22Rv1 (cell line): ENCODE measurements around the gene VGLL4.
"Not testable (repeated sequence)": the region's sequence is repeated elsewhere in the genome, so short reads cannot be mapped to it uniquely, and the experiment has no call there.

Source experiments
- H3K27ac ChIP-seq: fragments of 450-650 bp; 2 replicates; pipeline ENCODE4 v1.5.1; 2017
- ZFX ChIP-seq: fragments of 450-650 bp; IDR thresholded peaks from 2 replicates; pipeline ENCODE4 v1.6.1; 2017; ENCODE audit warnings: antibody characterized with exemption, borderline replicate concordance
- TF ChIP-seq, protein P1 (sequence below): fragments of 450-650 bp; IDR thresholded peaks from 2 replicates; pipeline ENCODE4 v1.5.1; 2017; ENCODE audit warnings: mild to moderate bottlenecking

Gene VGLL4

DNA sequence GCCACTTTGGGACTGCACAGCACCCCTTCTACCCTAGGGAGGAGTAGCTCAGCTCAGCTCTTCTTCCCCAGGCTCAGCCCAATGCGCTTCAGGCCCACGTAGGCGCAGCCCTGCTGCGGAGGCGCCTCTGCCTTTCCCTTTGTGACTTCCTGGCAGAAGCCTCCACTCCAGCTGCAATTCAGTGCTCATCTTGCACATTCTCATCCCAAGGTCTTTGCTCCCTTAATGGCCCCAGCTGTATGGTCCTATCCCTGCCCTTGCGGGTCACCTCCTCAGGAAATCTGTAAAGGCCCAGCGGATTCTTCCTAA is 109.0 kb downstream of the VGLL4 start:
- no peak for TF ChIP-seq ZFX
- TF ChIP-seq, protein P1, sequence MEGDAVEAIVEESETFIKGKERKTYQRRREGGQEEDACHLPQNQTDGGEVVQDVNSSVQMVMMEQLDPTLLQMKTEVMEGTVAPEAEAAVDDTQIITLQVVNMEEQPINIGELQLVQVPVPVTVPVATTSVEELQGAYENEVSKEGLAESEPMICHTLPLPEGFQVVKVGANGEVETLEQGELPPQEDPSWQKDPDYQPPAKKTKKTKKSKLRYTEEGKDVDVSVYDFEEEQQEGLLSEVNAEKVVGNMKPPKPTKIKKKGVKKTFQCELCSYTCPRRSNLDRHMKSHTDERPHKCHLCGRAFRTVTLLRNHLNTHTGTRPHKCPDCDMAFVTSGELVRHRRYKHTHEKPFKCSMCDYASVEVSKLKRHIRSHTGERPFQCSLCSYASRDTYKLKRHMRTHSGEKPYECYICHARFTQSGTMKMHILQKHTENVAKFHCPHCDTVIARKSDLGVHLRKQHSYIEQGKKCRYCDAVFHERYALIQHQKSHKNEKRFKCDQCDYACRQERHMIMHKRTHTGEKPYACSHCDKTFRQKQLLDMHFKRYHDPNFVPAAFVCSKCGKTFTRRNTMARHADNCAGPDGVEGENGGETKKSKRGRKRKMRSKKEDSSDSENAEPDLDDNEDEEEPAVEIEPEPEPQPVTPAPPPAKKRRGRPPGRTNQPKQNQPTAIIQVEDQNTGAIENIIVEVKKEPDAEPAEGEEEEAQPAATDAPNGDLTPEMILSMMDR = no peak
- peak overlapping the region; percentile 44; the same call in 1 of the 2 replicates for H3K27ac ChIP-seq

DNA sequence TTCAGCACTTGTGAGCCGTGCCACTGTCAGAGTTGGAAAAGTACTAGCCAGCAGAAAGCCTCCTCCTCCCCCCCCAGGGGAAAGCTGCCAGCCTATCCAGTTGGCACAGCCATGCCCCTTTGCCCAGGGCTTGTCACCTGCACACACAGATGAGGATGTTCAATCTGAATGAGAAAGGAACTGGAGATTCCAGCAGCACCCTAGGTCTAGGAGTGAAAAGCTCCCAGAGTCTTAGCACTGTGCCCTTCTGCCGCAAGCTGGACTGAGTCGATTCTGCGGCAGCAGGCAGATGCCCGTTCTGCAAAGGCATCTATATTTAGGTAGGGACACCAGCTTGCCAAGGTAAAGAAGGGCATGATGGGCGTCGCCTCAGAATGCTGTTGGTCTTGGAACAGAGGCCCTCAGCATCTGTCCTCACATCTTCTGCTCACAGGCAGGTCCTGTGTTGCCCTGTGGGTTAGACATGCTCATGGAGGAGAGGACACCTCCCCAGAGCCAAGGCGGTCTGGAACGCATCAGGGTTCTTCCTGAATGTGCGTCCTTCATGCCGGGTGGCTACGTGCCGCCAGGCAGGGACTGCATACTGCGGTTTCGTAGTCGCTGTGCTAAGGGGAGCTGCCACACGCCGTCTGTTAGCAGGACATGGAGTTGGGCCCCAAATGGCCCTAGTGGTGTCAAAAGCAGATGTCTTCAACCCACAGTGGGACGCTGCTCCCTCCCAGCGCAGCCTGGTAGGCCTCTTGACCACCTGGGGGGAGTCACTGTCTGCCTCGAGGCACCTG is 109.5 kb downstream of the VGLL4 start:
- peak overlapping the region; percentile 44 for H3K27ac ChIP-seq
- no peak for TF ChIP-seq ZFX
- TF ChIP-seq, protein P1 = no peak

DNA sequence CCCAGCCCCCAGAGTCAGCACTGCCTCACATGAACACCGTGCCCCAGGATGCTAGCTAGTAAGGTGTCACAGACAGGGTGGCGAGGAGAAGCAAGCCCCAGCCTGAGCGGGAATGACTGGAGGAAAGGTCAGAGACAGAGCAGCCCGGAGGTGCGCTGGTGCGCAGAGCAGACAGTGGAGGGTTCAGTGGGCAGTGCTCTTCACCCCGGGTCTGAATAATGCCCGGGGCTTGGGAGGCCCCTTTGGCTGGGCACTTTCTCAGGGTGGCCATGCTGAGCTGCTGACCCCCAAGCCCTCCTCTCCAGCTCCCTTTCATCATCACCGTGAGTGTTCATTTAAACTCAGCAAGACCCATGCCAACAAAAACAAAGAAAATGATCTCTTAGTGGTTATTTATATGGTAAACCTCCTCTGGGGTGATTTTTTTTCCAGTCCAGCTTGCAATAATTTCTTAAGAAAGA is 110.8 kb downstream of the VGLL4 start:
- H3K27ac ChIP-seq = no peak overlapping the region
- TF ChIP-seq, protein P1 = no peak
- TF ChIP-seq ZFX = no peak

DNA sequence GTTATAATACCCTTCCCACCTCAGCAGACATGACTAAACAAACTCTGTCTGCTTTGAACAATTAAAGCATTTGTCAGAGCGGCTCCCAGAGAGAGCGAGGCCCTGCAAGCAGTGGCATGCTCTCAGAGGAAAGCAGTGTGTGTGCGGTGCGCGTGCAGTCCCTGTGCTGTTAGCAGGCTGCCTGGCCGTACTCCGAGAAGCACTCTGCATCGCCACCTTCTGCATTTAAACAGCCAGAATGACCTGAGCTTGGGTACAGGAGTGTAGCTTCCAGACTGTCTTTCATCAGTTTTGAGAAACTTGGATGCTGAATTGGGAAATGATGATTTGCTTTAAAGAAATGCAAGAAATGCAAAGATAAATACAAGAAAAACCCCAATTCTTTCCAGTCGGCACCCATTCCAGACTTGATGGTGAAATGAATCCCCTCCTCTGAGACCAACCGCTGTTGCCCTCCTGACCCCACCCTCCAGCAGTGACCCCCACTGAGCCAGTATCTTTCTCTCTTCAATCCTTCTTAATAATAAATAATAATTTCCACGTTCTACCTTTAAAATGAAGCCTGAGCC is 113.5 kb downstream of the VGLL4 start:
- TF ChIP-seq, protein P1 = no peak
- no peak for TF ChIP-seq ZFX
- no peak overlapping the region for H3K27ac ChIP-seq

DNA sequence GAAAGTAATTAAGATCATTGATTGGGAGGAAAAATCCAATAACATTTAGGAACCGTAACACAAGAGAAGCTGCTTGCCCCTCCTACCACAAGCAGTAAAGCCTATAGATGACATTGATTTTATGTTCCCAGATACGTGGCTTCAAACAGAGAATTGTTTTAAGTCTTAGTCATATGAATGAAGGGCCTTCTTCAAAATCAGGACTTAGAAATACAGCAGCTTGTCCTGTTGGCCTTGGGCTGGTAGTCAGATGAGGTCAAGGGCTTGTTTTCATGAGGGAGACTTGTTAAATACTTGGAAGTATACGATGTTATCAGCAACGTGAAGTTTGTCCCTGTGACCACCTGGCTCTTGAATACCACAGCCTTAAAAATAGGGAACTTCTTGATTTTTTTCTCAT is 114.4 kb downstream of the VGLL4 start:
- TF ChIP-seq ZFX = no peak
- TF ChIP-seq, protein P1 = no peak
- no peak overlapping the region for H3K27ac ChIP-seq

DNA sequence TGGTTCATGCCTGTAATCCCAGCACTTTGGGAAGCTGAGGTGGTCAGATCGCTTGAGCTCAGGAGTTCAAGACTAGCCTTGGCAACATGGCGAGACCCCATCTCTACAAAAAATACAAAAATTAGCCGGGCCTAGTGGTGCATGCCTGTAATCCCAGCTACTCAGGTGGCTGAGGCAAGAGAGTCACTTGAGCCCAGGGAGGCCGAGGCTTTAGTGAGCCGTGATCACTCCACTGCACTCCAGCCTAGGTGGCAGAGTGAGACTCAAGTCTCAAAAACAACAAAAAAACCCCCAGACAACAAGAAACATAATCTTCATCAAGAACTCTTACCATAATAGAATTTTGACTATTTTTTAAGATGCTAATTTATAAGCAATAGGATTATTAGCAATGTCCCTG is 117.6 kb downstream of the VGLL4 start:
- not testable (repeated sequence) for H3K27ac ChIP-seq

DNA sequence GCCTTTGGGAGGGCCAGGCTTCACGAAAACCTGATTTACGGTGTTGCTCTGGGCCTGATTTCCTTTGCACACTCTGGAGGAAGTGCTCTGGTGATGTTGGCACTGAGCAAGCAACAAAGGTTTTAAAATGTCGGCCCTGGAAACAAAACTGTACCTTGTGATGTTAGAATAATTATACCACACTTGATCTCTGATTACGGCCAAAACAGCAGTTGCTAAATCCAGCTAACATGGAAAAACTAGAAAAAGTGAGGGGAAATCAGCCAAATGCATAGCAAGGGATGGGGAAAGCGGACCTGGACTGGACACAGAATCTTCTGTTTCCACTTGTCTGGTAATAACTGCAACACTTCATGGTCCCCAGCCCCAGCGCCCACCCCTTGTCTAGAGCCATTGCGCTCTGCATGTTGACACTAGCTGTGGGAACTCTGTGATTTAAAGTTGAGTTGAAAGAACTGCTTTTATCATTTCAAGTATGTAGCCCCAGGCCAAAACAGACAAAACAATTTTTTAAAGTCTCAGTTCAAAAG is 120.1 kb downstream of the VGLL4 start:
- no peak overlapping the region for H3K27ac ChIP-seq
- TF ChIP-seq, protein P1 = no peak
- TF ChIP-seq ZFX = no peak
